HG03378 (cell line): ENCODE measurements around the gene CLDN12.

Experiments used
- ATAC-seq: cut with Tn5 transposase; IDR thresholded peaks from one replicate; pipeline ENCODE4 v1.9.1; 2021; ENCODE audit warnings: mild to moderate bottlenecking, moderate library complexity; ENCODE audit not compliant: unreplicated experiment

The CLDN12 gene

DNA sequence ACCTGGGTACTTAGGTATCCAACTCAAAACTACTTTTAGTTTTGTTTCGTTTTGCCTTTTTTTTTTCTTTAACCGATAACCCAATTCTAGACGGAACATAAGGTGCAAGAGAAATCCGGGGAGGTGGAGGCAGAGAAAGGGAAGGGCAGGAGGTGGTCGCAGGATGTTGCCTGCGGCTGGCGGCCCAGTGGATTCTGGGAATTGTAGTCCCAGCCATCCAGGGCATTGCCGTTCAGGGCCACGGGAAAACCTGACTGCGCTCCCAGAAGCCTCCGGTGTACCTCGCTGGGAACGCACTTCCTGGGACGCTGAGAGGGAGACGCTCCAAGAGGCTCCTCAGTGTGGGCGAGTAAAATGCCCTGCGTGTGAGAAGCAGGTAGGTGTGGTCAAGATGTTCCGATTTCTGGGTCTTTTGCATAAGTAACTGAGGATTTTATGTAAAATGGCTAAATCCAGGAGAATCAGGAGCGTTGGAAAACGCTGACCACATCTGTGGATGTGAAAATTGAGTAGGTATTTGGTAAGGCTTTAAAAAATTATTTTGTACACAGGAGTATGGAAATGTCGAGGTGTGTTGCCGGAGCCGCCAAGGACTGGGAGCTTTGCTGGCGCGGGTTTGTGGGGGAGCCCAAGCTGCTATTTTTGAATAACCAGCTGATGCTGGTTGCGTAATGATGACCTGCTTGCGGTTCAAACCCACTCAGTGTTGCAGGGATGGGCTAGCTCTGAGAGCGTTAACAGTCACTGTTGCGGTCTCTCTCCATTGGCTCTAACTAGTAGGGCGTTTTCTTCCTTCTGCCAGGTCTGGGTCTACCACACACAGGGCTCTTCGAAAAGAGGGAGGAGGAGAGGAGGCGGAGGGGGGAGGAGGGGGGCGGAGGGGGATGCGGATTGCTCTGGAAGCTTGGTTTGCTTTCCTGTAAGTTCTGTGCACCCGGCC, at the start of gene CLDN12:
CLDN12 (plus strand) TSS at position 288 of the 940 bp plus-strand sequence. CDS start 9,216 bp downstream, outside the sequence.
- ATAC-seq: peak; percentile 97

DNA sequence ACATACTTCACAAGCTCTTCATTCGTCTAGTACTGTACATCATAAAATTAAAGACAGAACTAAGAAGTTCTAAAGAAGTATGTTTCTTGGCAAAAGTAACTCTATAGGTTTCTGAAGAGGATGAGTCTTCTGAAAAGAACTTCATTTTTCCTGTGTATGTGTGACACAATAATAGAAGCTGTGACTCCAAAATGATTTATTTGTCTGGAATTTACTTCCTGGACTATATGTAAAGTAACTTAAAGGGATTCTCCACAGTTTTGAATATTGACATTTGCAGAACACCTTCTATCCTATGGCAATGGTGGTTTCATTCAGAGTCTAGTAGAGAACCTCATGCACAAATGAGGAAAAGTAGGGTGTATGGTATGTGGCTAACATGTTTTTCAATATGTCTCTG, 19.8 kb upstream of the CLDN12 start:
- no peak for ATAC-seq

DNA sequence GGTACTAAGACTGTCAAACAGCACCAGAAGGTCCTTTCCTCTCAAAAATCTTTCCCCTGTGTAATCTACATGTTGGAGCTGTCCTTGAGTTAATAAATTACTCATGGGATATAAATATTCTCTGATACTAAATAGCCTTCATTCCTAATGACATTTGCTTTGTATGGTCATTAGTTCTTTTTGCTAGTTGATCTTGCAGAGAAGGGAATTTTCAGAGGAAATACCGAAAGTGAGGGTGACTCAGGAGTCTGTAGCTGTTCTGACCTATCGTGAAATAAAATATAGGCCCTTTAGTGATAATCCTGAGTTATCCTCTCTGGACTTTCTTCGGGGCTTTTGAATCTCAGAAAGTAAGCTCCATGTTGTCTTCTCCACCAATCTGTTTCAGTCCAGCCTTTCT, 19.4 kb upstream of the CLDN12 start:
- ATAC-seq: no peak

DNA sequence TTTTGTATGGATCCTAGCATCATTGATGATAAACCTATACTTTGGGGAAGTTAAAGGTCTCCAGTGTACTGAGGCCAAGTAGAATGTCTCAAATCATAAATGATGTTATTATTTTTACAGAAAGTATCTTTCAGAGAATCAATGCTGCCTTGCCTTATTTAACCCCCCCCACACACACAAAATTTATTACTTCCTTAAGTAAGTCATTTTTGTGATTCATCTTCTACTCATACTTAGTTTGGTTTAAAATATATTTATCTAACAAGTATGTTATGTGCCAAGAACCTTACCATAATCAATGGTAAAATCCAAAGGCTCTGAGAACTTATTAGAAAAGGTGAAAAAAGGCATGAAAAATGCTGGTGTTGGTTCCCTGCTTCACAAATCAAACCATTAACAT, 18.8 kb upstream of the CLDN12 start:
- no peak for ATAC-seq

DNA sequence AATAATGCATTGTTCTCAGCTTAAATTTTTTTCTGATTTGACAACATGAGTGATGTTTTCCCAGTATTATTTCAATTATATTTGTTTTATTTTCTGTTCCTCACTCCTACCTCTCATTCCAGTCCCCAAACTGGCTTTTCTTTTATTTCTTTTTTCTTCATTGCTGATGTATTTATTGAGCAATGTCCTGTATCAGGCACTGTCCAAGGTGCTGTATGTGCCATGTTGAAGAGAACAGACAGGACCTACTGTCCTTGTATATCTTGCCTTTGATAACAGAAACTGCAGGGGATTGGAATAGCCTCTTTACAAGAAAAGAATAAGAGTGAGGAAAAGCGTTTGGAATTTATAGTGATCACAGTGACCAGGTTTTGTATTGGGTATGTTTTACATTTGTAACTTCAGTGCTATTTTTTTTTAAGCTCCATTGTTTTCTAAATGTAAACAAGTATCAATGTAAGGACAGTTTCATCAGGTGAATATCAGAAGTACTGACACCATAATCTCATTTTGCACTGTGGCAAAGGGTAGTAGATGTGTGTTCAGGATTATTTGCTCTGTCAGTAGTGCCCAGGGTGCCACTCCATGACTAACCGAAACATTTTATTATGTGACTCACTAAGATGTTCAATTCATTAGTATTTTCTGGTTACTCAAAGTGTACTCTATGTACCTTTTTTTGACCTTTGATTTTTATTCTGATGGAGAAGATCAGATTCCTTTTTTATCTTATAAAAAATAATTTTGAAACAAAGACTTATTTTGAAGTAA, 15.6 kb upstream of the CLDN12 start:
- no peak for ATAC-seq

- ATAC-seq: no peak
These were observed 12.3 kb upstream of the CLDN12 start for GRCh38 chr7:90390926-90391325.

DNA sequence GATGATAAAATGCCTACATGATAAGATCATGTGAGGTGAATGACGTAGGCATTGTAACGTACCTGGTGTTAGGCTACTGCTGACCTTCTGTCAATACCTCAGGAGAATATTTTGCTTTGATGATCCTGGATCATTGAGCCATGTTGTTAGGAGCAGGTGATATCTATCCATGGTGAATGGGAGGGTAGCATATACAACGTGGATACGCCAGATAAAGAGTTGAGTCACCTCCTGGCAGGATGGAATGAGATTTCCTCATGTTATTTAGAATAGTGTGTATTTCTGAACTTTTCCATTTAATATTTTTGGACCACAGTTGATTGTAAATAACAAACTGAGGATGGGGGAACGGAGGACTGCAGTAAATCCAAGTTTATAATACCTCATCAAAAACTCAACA, 11.8 kb upstream of the CLDN12 start:
- no peak for ATAC-seq

DNA sequence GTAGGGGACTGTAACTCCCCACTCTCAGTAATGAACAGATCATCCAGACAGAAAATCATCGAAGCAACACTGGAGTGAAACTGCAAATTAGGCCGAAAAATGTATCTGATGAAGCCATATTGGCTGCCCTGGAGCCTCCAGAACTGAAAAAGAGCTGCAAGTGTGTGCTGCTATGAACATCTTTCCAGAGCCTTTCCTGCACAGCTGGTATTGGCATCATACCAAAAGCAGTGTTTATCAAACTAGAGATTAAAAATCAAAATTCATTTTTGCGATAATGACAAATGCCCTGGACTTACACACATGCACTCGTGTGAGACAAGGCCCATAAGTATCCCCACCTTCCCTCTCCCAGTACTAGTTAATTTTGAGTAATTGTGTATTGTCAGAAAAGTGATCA, 6.8 kb upstream of the CLDN12 start:
- no peak for ATAC-seq

DNA sequence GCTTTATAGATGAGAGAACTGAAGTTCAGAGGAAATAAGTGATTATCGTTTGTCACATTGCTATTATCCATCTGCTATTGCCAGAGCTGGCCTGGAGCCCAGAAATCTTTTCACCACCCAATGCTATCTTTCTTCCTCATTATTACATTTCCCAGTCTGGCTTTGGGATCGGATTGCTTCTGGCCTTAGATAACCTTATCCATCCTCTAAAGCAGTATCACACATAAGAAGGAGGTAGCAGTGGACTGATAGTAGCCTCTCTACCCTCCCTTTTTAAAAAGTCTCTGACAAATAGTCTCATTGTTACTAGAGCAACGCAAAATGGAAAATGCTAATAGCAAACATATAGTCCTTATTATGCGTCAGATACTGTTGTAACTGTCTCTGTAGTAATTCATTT, 1.3 kb upstream of the CLDN12 start:
- no peak for ATAC-seq

DNA sequence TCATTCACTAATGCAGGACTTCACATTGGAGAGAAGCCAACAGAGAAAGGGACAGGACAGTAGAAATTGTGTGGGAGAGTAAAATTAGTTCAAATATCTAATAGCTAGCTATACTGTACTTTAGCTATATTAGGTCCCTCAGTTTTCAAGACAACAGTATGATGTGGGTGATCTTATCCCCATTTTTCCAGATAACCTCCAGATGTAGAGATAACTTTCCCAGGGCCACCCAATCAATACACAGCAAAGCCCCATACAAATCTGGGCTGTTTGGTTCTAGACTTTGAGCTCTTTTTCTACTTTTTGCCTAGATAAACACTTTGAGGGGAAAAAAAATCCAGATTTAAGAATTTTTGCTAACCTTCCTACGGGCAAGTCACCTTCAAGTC, 482 bp upstream of the CLDN12 start:
- no peak for ATAC-seq

GRCh38 chr7:90404777-90405176, 1.5 kb downstream of the CLDN12 start:
- no peak for ATAC-seq

DNA sequence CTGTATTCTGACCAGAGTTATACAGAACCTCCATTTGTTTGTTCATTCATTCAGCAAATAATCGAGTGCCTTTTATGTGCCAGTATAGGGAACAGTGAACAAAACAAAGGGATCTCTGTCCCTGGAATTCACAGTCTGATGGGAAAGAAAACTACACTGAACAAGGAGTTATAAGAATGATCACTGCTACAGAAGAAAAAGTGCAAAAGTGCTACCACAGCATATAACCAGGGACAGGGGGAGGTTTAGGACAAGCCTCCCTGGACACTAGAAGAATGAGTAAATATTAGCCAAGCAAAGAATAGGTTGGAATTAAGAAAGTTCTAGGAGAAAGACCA, 4.2 kb downstream of the CLDN12 start:
- ATAC-seq: no peak

GRCh38 chr7:90408142-90408541, 4.9 kb downstream of the CLDN12 start:
- no peak for ATAC-seq

DNA sequence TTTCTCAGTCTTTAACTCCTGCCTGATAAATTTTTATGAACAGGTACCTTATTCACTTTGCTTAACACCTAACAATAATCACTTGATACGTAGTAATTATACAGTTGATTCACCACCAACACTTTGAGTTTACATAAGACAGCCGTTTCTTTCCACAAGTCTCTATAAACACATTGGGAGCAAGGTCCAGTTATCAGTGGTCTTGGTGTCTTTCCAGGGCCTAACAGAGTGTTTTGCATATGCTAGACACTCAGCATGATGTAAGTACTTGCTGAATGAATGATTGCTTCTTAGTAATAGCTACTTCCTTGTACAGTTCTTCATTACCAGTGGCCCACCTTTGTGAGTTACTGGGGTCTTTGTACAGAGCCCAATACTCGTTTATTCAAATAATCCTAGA, 6.4 kb downstream of the CLDN12 start:
- ATAC-seq: no peak

DNA sequence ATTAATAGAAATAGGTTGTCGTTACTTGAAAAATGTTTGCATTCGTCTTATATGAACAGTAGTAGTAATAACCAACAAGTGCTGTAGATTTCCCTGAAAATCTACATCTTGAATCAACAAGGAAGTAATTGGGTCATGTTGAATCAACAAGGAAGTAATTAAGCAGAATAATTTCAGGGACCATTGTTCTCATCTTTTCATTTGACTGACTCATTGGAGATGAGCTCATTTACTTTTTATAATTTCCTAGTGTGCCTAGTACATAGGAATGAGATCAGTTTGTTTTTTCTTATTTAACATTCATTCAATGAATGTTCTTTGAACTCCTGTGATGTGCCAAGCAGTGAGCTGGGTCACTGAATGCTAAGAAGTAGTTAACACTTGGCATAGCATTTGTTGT, 8.2 kb downstream of the CLDN12 start:
- ATAC-seq: no peak

DNA sequence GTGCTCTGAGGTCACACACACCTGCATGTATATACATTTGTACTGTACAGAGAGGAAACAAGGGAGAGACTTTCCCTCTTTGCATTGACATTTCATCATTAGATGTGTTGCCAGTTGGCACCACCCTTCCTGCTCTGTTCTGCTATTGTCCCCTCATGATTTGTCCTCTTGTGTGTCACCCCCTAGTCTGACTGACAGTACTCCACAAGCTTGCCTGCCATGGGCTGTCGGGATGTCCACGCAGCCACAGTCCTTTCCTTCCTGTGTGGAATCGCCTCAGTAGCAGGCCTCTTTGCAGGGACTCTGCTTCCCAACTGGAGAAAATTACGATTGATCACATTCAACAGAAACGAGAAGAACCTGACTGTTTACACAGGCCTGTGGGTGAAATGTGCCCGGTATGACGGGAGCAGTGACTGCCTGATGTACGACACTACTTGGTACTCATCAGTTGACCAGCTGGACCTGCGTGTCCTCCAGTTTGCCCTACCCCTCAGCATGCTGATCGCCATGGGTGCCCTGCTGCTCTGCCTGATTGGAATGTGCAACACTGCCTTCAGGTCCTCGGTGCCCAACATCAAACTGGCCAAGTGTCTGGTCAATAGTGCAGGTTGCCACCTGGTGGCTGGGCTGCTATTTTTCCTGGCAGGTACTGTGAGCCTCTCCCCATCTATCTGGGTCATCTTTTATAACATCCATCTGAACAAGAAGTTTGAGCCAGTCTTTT, 9.4 kb downstream of the CLDN12 start:
- no peak for ATAC-seq

- ATAC-seq: no peak
These were observed 9.9 kb downstream of the CLDN12 start for GRCh38 chr7:90413185-90413528.

- ATAC-seq: no peak
These were observed 18.4 kb downstream of the CLDN12 start for GRCh38 chr7:90421651-90422050.

- peak; percentile 91 for ATAC-seq
These were observed 21.5 kb downstream of the CLDN12 start for GRCh38 chr7:90424720-90425119.

DNA sequence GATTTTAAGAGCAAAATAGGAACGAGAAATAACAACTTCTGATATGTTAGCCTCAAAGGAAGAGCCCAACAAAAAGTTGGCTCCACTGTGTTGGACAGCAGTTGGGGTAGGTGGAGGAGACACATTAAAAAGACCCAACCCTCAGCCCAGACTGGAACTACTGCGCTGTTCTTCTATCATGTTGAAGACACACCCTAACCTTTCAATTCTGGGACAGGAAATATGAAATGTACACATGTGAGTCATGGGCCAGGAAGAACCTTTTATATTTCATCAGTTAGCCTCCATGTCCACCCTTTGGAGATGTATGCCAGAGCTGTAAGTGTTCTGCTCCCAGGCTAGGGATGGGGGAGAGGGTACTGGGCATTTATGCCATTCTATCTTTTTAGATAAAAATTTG, 22.1 kb downstream of the CLDN12 start:
- no peak for ATAC-seq

GRCh38 chr7:90430614-90431460, 27.6 kb downstream of the CLDN12 start:
- ATAC-seq: no peak
